Activated CD8-positive, alpha-beta memory T cell treated with anti-CD3 and anti-CD28 coated beads for 4 hours (primary cell): ENCODE data around the gene GIPC3.

Experiments used
- DNase-seq, 2 donors: peaks; one replicate each; pipeline ENCODE4 v3.0.0-alpha.2; 2020; ENCODE audit warnings: low read depth in 2 of 2

Gene GIPC3

GRCh38 chr19:3638208-3639193, 53.2 kb downstream of the GIPC3 start:
- no peak for DNase-seq

- no peak for DNase-seq
Measured at GRCh38 chr19:3639479-3639878, 54.2 kb downstream of the GIPC3 start.

- no peak for DNase-seq
Measured at GRCh38 chr19:3641515-3642269, 56.4 kb downstream of the GIPC3 start.

- DNase-seq, result no peak
Measured at GRCh38 chr19:3642296-3642695, 57.0 kb downstream of the GIPC3 start.
